IMR-90 (cell line): ENCODE results near the gene RASGRP2. TPM values are rescaled to one million over a fixed set of nuclear protein-coding genes. Genes with fewer than 3 reads are reported as not detected.

Experiments
- ATAC-seq: fragments of 200-7000 bp; cut with Tn5 transposase; 2 replicates; pipeline ENCODE4 v1.9.1; 2020; ENCODE audit warnings: low read depth, mild to moderate bottlenecking, moderate library complexity
- BruUV-seq: library from RNA; stranded (reverse); fragments of 400-500 nt; replicated peaks from 2 replicates; lab custom pipeline; 2021; lab: Mats Ljungman, UMichigan
- CTCF ChIA-PET: fragments of 300-600 bp; formaldehyde crosslinking; extraction: SDS; loops from one replicate; lab custom pipeline; 2021; ENCODE audit warnings: antibody characterized with exemption; lab: Yijun Ruan, JAX
- POLR2A ChIA-PET: fragments of 300-600 bp; sonication (Branson Sonifier 250); formaldehyde crosslinking; loops from one replicate; lab custom pipeline; 2022; ENCODE audit warnings: antibody characterized with exemption; ENCODE audit not compliant: unreplicated experiment; lab: Charles Lee
- DNase-seq: peaks from one replicate; pipeline ENCODE4 v3.0.0; 2013
- H2AFZ ChIP-seq: replicated peaks from 2 replicates; pipeline ENCODE3; 2013; ENCODE audit warnings: low read length, mild to moderate bottlenecking; ENCODE audit not compliant: poor library complexity
- H2AK5ac ChIP-seq: 2 replicates; pipeline ENCODE4 v1.6.1; 2013; ENCODE audit warnings: low read depth, low read length, inconsistent platforms
- H2AK9ac ChIP-seq: replicated peaks from 2 replicates; pipeline ENCODE3; 2013; ENCODE audit warnings: mild to moderate bottlenecking, low read depth, low read length, moderate library complexity; ENCODE audit not compliant: poor library complexity
- H2BK120ac ChIP-seq: 2 replicates; pipeline ENCODE4 v1.6.1; 2013; ENCODE audit warnings: low read depth, low read length, inconsistent platforms
- H2BK15ac ChIP-seq: 3 replicates; pipeline ENCODE4 v1.6.1; 2013; ENCODE audit warnings: low read depth, low read length, inconsistent platforms
- H2BK20ac ChIP-seq: 2 replicates; pipeline ENCODE4 v1.6.1; 2013; ENCODE audit warnings: low read depth, mild to moderate bottlenecking, inconsistent platforms, low read length, moderate library complexity
- H2BK5ac ChIP-seq: 2 replicates; pipeline ENCODE4 v1.6.1; 2013; ENCODE audit warnings: mild to moderate bottlenecking, low read depth, low read length, inconsistent platforms; ENCODE audit not compliant: poor library complexity, severe bottlenecking
- H3K14ac ChIP-seq: replicated peaks from 2 replicates; pipeline ENCODE4 v1.6.1; 2013; ENCODE audit warnings: low read depth, low read length, inconsistent platforms
- H3K18ac ChIP-seq: 2 replicates; pipeline ENCODE4 v1.6.1; 2013; ENCODE audit warnings: low read depth, low read length, control low read depth
- H3K23ac ChIP-seq: 2 replicates; pipeline ENCODE4 v1.6.1; 2013; ENCODE audit warnings: low read depth, low read length, inconsistent platforms
- H3K27ac ChIP-seq: 2 replicates; pipeline ENCODE4 v1.5.1; 2013; ENCODE audit warnings: mild to moderate bottlenecking, control low read depth, low read length; ENCODE audit not compliant: insufficient read depth
- H3K27me3 ChIP-seq: 2 replicates; pipeline ENCODE4 v1.6.1; 2013; ENCODE audit warnings: low read length; ENCODE audit not compliant: control insufficient read depth, insufficient read depth
- H3K36me3 ChIP-seq: 2 replicates; pipeline ENCODE4 v1.6.1; 2013; ENCODE audit warnings: low read length, mixed read lengths; ENCODE audit not compliant: control insufficient read depth, insufficient read depth
- H3K4ac ChIP-seq: 2 replicates; pipeline ENCODE4 v1.6.1; 2013; ENCODE audit warnings: low read depth, low read length, inconsistent platforms
- H3K4me1 ChIP-seq: 2 replicates; pipeline ENCODE4 v1.6.1; 2013; ENCODE audit warnings: low read length, mixed read lengths; ENCODE audit not compliant: control insufficient read depth, insufficient read depth
- H3K4me2 ChIP-seq: 2 replicates; pipeline ENCODE4 v1.6.1; 2013; ENCODE audit warnings: low read depth, mild to moderate bottlenecking, control low read depth, low read length, moderate library complexity
- H3K4me3 ChIP-seq: 2 replicates; pipeline ENCODE4 v1.5.1; 2013; ENCODE audit warnings: low read depth, mild to moderate bottlenecking, control low read depth, low read length, moderate library complexity; ENCODE audit not compliant: insufficient read depth
- H3K56ac ChIP-seq: 2 replicates; pipeline ENCODE4 v1.6.1; 2013; ENCODE audit warnings: low read length, inconsistent platforms; ENCODE audit not compliant: insufficient read depth; ENCODE audit errors: extremely low read depth
- H3K79me1 ChIP-seq, 2 experiments: 2 replicates each; pipeline ENCODE4 v1.6.1; 2013; ENCODE audit warnings: low read length in 2 of 2, inconsistent platforms in 1 of 2, low read depth in 1 of 2
- H3K9ac ChIP-seq: 2 replicates; pipeline ENCODE4 v1.6.1; 2013; ENCODE audit warnings: low read depth, low read length, control low read depth
- H3K9me1 ChIP-seq: 2 replicates; pipeline ENCODE4 v1.6.1; 2013; ENCODE audit warnings: low read length, inconsistent platforms; ENCODE audit not compliant: insufficient read depth
- H3K9me3 ChIP-seq: 2 replicates; pipeline ENCODE4 v1.6.1; 2013; ENCODE audit warnings: low read length; ENCODE audit not compliant: control insufficient read depth, insufficient read depth
- H4K20me1 ChIP-seq: 2 replicates; pipeline ENCODE4 v1.6.1; 2013; ENCODE audit warnings: low read length, inconsistent platforms; ENCODE audit not compliant: insufficient read depth
- H4K5ac ChIP-seq: 2 replicates; pipeline ENCODE4 v1.6.1; 2013; ENCODE audit warnings: mild to moderate bottlenecking, low read depth, low read length, control low read depth
- H4K8ac ChIP-seq, 2 experiments: 2 replicates each; pipeline ENCODE4 v1.6.1; 2013; ENCODE audit warnings: low read depth in 2 of 2, low read length in 2 of 2, control low read depth in 1 of 2, inconsistent platforms in 1 of 2
- H4K91ac ChIP-seq: 2 replicates; pipeline ENCODE4 v1.6.1; 2013; ENCODE audit warnings: low read depth, low read length, inconsistent platforms; ENCODE audit not compliant: insufficient read depth
- CTCF ChIP-seq: conservative IDR thresholded peaks from 2 replicates; pipeline ENCODE4 v1.5.1; 2012; ENCODE audit warnings: mild to moderate bottlenecking, low read depth, low read length, improper control_type of control experiment
- POLR2A ChIP-seq: IDR thresholded peaks from 2 replicates; pipeline ENCODE4 v1.6.1; 2012; ENCODE audit warnings: mild to moderate bottlenecking, low read depth, low read length
- RCOR1 ChIP-seq: IDR thresholded peaks from 2 replicates; pipeline ENCODE4 v1.6.1; 2012; ENCODE audit warnings: mild to moderate bottlenecking, low read length, improper control_type of control experiment; ENCODE audit not compliant: insufficient replicate concordance
- WGBS, 2 experiments: methylation state at CpG; one replicate each; pipeline versions ENCODE4 v1.1.5 to v1.1.7; 2013; ENCODE audit warnings: missing lambda C conversion rate in 2 of 2; ENCODE audit not compliant: insufficient read length in 1 of 2; ENCODE audit errors: extremely low coverage in 2 of 2; 5-methylcytosine and 5-hydroxymethylcytosine counted together
- dilution Hi-C: fragments of 300-500 bp; cut with HindIII; formaldehyde crosslinking; loops from one replicate; pipeline ENCODE4 v1.14.3; 2018; ENCODE audit warnings: low sequenced_read_pairs; ENCODE audit not compliant: unreplicated experiment
- in situ Hi-C: fragments of 300-500 bp; cut with MboI; formaldehyde crosslinking; loops from 3 replicates; pipeline ENCODE4 v1.14.3; 2019; ENCODE audit warnings: low sequenced_read_pairs, inconsistent platforms, mixed read lengths
- intact Hi-C: fragments of 100-400 bp; cut with micrococcal nuclease; formaldehyde crosslinking; loops from 2 replicates; pipeline ENCODE4 v1.10.0; 2022
- polyA plus RNA-seq, 3 experiments: library from polyadenylated mRNA; depleted of rRNA; stranded (reverse); fragments of >200 nt; gene quantifications; 2 replicates each; pipeline ENCODE4 v1.2.3, GENCODE V29; 2012; ENCODE audit warnings: low replicate concordance in 1 of 3
- total RNA-seq: library from RNA; depleted of rRNA; stranded (reverse); fragments of >200 nt; gene quantifications from 2 replicates; pipeline ENCODE4 v1.2.3, GENCODE V29; 2012
- TF ChIP-seq, protein P1 (sequence below): fragments of 150-350 bp; IDR thresholded peaks from 2 replicates; pipeline ENCODE4 v1.6.1; 2017; ENCODE audit warnings: mild to moderate bottlenecking, antibody characterized with exemption, low read length, low read depth

RASGRP2 gene
- total and polyA plus RNA-seq, 2 of the 4 experiments (the other 2 are of a cell fraction), result 1.2 TPM; not detected in 1

- H3K9me1 ChIP-seq, result 0 out of 2 replicates have a peak, but pooled peaks cover 2% of the 10 kb centered on the region
- no peak overlapping the region for H3K4me2 ChIP-seq
- H3K14ac ChIP-seq, result no peak overlapping the region
- ChIA-PET POLR2A (no interaction called here), CTCF (interaction anchor here (1.2 kb wide), 1 partner anchor 10 kb away, joined by 4 read pairs; no protein-coding TSS in a partner anchor)
- no peak overlapping the region for H3K18ac ChIP-seq
- no peak for DNase-seq
- no peak overlapping the region for H2BK5ac ChIP-seq
- no peak overlapping the region for H4K5ac ChIP-seq
- no peaks in the 10 kb centered on the region for H3K36me3 ChIP-seq
- TF ChIP-seq CTCF (no peak), RCOR1 (no peak), POLR2A (no peak)
- TF ChIP-seq, protein P1, sequence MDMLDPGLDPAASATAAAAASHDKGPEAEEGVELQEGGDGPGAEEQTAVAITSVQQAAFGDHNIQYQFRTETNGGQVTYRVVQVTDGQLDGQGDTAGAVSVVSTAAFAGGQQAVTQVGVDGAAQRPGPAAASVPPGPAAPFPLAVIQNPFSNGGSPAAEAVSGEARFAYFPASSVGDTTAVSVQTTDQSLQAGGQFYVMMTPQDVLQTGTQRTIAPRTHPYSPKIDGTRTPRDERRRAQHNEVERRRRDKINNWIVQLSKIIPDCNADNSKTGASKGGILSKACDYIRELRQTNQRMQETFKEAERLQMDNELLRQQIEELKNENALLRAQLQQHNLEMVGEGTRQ, result no peak
- no peak overlapping the region for H2BK120ac ChIP-seq
- WGBS, 2 experiments, result no CpG with 5 or more reads among the region's 1 CpG
- H2AFZ ChIP-seq, result no peak overlapping the region
- H3K4me1 ChIP-seq, result no peaks in the 10 kb centered on the region
- H3K79me1 ChIP-seq, result no peaks in the 10 kb centered on the region
- no peak overlapping the region for H2AK9ac ChIP-seq
- H3K4ac ChIP-seq, result no peak overlapping the region
- peaks cover 75% of the 10 kb centered on the region for H3K27me3 ChIP-seq
- dilution Hi-C loops (no loop called here), intact Hi-C loops (no loop called here), in situ Hi-C loops (no loop called here)
- no peak overlapping the region for H2BK15ac ChIP-seq
- no peaks in the 10 kb centered on the region for H4K20me1 ChIP-seq
- no peak overlapping the region for H2AK5ac ChIP-seq
- H4K91ac ChIP-seq, result no peak overlapping the region
- H3K9ac ChIP-seq, result no peak overlapping the region
- H3K4me3 ChIP-seq, result no peak overlapping the region
- BruUV-seq, result no TSS peak
- no peak overlapping the region for H3K27ac ChIP-seq
- no peaks in the 10 kb centered on the region for H3K9me3 ChIP-seq
- H3K56ac ChIP-seq, result no peak overlapping the region
- H2BK20ac ChIP-seq, result no peak overlapping the region
- H4K8ac ChIP-seq, result no peak overlapping the region
- ATAC-seq, result no peak
- H3K23ac ChIP-seq, result no peak overlapping the region
These were observed 45.5 kb downstream of the RASGRP2 start for GRCh38 chr11:64698427-64698826.
